Measurements from ENCODE around the gene NAA11.

Gene NAA11

GRCh38 chr4:79325864-79326328 is at the start of gene NAA11:
Gene NAA11 (minus strand): TSS chr4:79326061. CDS start chr4:79325877, 184 bp downstream.
- no peak for DNase-seq (ENCODE audit: low read depth)

GRCh38 chr4:79370026-79370425 is 44.2 kb upstream of the NAA11 start:
- no peak for DNase-seq (ENCODE audit: low read depth)

DNA sequence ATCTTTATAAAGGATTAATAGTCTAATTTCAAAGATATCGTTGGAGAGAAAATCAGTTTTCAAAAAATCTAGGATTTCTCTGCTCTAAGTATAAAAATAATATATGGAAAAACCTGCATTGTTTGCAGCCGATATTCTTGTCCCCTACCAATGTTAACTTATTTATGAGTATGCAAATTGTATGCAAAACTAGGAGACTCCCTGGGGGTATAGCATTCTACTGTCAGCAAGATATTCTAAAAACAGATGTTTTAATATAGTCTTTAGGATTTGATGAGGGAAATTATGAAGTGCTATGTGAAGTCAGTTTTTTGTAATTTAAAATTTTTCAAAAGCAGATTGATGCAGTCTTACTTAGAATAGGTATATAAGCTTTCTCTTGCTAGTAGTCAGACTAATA is 41.2 kb upstream of the NAA11 start:
- no peak for DNase-seq (ENCODE audit: low read depth)

DNA sequence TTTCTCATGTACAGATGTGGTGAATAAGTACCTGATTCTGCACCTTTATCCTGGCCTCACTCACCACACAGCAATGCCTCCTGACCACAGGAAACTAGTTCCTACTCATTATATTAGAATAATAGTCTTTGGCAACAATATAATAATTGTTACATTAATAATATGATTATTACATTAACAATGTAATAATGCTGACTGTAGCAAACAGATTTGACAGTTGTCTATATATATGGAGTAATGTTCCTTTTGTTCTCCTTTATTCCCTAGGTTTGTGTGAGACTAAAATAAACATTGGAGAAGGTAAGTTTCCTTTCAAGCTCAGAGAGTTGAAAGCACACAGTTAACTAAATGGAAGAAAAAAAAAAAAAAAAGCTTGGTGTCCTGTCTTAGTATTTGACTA is 40.6 kb upstream of the NAA11 start:
- no peak for DNase-seq (ENCODE audit: low read depth)

DNA sequence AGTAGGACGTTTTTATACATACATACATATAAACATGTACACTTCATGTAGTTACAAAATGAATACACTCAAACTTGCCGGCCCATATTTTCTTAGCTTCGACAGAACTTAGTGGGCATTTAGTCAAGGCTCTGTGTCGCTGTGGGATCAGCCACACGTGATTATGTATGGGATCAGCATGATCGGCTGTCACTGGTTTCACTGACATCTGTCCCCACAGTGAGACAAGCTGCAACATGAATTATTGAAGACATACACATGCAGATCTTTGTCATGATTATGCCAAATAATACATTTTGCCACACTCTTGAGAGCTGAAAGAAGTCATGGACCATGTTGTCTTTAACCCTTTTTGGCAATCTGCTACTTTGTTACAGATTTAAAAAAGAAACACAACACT is 38.2 kb upstream of the NAA11 start:
- DNase-seq (ENCODE audit: low read depth), result no peak

DNA sequence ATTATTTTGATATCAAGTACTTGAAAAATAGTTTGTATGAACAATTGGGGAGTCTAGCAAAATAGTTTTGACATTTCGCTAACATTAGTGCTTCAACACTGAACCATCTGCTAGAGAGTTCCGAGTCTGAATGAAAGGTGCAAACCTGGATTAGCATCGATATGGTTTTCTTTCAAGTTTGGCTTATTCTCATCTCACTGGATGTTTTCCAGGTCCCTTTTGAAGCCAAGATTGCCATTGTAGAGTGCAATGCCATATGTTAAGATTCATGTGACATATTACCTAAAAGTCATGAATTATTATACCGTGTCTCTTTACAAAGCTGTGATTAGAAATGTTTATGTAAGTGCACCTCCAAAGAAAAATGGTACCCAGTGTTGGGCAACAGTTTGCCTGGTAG is 36.8 kb upstream of the NAA11 start:
- no peak for DNase-seq (ENCODE audit: low read depth)

- no peak for DNase-seq (ENCODE audit: low read depth)
Measured at GRCh38 chr4:79360006-79360405, 34.1 kb upstream of the NAA11 start.

DNA sequence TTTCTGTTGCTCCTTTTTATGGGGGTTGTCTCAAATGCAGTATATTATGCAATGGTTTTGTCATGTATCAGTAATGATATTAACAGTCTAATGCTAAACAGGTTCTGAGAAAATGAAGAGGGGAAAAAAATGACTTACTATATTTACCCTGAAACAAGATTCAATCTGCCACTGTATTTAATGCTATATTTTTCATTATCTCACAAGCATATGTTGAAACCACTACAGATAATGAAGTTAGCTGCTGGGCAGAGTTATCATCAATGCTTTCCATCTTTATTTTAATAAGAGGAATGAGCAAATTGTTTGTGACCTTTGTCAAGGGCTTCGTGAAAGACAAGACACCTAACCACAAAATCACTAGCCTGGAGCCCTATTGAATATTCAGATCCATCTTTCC is 32.6 kb upstream of the NAA11 start:
- no peak for DNase-seq (ENCODE audit: low read depth)

GRCh38 chr4:79357365-79357764 is 31.5 kb upstream of the NAA11 start:
- no peak for DNase-seq (ENCODE audit: low read depth)

DNA sequence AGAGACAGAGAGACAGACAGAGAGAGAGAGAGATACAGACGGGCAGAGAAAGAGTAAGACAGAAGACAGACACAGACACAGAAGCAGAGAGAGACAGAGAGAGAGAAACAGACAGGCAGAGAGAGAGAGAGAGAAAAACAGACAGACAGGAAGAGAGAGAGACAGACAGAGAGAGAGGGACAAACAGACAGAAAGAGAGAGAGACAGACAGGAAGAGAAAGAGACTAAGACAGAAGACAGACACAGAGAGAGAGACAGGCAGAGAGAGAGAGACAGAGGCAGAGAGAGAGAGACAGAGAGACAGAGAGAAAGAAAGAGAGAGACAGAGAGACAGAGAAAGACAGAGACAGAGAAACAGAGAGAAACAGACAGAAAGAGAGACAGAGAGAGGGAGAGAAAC is 27.2 kb upstream of the NAA11 start:
- no peak for DNase-seq (ENCODE audit: low read depth)

DNA sequence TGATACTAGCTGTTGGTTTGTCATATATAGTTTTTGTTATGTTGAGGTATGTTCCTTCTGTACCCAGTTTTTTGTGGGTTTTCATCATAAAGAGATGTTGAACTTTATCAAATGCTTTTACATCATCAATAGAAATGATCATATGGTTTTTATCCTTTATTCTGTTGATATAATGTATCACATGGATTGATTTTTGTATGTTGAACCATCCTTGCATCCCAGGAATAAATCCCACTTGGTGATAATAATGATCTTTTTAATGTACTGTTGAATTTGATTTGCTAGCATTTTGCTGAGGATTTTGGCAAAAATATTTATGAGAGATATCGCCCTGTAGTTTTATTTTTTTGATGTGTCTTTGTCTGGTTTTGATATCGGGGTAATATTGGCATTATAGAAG is 22.5 kb upstream of the NAA11 start:
- DNase-seq (ENCODE audit: low read depth), result no peak

- DNase-seq (ENCODE audit: low read depth), result no peak
Measured at GRCh38 chr4:79341893-79342653, 16.2 kb upstream of the NAA11 start.

- no peak for DNase-seq (ENCODE audit: low read depth)
Measured at GRCh38 chr4:79340568-79340967, 14.7 kb upstream of the NAA11 start.

- DNase-seq (ENCODE audit: low read depth), result no peak
Measured at GRCh38 chr4:79338148-79338547, 12.3 kb upstream of the NAA11 start.

- DNase-seq (ENCODE audit: low read depth), result no peak
Measured at GRCh38 chr4:79334783-79335182, 8.9 kb upstream of the NAA11 start.

- no peak for DNase-seq (ENCODE audit: low read depth)
Measured at GRCh38 chr4:79334341-79334740, 8.5 kb upstream of the NAA11 start.

- peak; percentile 1 for DNase-seq (ENCODE audit: low read depth)
Measured at GRCh38 chr4:79331126-79331876, 5.4 kb upstream of the NAA11 start.

DNA sequence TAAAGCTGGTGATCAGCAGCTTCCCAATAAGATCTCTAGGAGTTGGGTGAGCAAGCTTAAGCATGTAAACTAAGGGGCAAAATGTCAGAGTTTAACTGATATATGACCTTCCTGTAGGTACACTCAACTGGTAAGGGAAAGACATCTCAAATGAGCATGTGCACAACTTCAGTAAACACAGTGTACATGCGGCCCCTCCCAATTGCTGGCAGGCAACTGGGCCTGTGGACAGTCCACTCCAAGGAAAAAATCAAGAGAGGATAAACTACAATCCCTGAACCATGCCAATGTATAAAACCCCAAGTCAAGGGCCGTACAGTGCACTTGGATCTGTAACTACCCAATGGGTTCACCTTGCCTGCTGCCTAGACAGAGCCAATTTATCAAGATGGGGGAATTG is 4.9 kb upstream of the NAA11 start:
- no peak for DNase-seq (ENCODE audit: low read depth)

DNA sequence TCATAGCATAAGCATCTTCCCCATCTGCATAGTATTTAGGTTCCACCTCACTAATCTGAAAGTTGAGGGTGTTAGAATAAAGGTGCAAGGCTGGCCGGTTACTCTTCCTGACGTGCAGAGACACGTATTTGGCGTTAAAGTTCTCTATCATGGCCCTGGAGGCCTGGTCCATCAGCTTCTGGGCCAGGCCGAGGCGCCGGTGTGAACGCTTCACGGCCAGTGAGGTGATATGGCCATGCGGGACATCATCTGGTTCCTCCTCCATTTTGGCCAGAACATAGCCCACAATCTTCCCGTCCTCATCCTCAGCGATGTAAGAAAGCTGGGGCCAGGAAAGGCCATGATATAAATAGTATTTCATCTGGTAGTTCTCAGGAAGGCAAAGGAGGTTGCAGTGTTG is 425 bp downstream of the NAA11 start:
- no peak for DNase-seq (ENCODE audit: low read depth)

DNA sequence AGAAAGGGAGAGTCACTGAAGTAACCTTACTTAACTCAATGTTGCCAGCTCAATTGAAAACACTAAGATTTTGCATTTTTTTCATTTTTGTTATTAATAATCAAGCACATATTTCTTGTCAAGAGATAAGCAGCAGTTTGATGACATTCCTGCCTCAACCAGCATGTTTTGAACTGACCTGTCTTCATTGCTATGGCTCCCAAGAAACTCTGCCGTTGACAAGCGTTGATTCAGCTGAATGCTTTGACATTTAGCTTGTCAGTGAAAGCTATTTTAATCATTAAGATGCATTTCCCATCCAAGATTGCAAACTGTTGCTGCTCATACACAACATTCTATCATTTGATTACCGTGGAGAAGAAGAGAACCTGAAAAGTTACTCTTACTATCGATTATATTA is 5.9 kb downstream of the NAA11 start:
- DNase-seq (ENCODE audit: low read depth), result no peak

DNA sequence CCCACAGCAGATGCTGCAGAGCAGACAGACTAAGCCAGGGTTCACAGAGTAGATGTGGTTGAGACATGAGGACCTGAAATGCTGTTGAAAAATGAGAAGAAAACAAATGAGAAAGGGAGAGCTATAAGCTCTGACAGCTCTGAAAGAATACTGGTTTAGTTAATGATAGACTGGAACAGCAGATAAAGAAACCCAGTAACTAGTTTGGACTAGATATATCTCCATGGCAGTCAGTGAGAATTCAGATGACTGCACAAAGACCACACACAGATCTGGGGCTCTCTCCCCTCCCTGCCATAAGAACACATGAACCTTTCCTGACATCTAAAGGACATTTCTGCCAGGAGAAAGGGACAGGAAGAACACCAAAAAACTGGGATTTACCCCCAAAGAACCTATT is 8.2 kb downstream of the NAA11 start:
- no peak for DNase-seq (ENCODE audit: low read depth)

DNA sequence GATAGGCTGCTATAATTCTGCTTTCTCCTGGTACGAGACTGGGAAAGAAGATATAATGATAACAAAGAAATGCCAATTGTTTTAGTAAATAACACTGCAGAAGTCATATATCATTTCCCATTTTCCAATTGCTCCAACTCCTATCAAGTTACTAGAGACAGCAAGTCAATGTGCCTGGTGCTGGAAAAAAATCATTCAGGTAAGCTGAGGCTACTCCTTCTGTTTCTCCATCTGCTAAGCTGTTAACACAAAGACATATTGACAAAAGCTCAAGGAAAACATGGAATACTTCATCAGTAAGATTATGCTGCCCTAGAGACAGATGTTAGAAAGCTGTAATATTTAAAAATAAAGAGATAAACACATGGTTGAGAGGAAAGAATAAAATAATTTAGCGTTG is 10.0 kb downstream of the NAA11 start:
- DNase-seq (ENCODE audit: low read depth), result no peak

DNA sequence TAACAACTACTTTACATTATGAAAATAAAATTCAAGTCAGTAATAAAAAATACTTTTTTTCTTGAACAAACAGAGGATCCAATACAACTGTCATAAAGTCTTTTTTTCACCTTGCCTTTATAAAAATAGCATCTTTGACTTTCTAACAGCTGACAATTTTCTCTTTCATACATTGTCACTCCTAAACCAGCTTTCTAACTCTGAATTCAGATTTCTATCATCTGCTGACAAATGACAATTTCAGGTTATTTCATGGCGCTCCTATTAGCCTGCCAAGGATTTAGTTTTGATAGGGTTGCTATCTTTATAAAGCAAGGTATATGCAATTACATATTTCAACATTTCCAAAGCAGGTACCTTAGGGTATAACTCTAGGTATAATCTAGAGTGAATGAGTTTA is 14.6 kb downstream of the NAA11 start:
- DNase-seq (ENCODE audit: low read depth), result no peak

GRCh38 chr4:79308971-79309370 is 16.9 kb downstream of the NAA11 start:
- no peak for DNase-seq (ENCODE audit: low read depth)

Measured in iris pigment epithelial cell (primary cell).